ENCODE measurements around the gene PLCXD3. TPM values are rescaled to one million over a fixed set of nuclear protein-coding genes. Genes with fewer than 3 reads are reported as not detected.

Gene PLCXD3
- total RNA-seq, 1 donor from 2014 or later = 5.6 TPM

DNA sequence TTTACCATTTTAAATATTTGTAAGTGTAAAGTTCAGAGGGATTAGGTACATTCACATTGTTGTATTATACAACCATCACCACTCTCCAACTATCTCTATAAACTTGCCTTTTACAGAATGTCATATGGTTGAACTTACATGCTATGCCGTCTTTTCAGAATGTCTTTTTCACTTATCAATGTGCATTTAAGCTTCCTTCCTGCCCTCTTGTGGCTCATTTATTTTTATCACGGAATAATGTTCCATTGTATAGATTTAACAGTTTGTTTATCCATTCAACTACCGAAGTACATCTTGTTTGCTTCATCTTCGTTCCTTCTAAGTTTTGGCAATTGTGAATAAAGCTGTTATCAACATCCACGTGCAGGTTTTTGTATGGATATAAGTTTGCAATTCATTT, 163.8 kb downstream of the PLCXD3 start:
- Mint-ChIP-seq H3K27me3 (no peaks in the 10 kb centered on the region), H3K4me3 (no peak overlapping the region), H3K36me3 (no peaks in the 10 kb centered on the region), H3K4me1 (ENCODE audit: unreplicated experiment) (no peaks in the 10 kb centered on the region), H3K9me3 (no peaks in the 10 kb centered on the region), H3K27ac (no peak overlapping the region)
- TF ChIP-seq, protein P1, sequence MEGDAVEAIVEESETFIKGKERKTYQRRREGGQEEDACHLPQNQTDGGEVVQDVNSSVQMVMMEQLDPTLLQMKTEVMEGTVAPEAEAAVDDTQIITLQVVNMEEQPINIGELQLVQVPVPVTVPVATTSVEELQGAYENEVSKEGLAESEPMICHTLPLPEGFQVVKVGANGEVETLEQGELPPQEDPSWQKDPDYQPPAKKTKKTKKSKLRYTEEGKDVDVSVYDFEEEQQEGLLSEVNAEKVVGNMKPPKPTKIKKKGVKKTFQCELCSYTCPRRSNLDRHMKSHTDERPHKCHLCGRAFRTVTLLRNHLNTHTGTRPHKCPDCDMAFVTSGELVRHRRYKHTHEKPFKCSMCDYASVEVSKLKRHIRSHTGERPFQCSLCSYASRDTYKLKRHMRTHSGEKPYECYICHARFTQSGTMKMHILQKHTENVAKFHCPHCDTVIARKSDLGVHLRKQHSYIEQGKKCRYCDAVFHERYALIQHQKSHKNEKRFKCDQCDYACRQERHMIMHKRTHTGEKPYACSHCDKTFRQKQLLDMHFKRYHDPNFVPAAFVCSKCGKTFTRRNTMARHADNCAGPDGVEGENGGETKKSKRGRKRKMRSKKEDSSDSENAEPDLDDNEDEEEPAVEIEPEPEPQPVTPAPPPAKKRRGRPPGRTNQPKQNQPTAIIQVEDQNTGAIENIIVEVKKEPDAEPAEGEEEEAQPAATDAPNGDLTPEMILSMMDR (conservative IDR thresholded peaks at IDR 0.05) = peak; percentile 17
- DNase-seq (ENCODE audit: extremely low spot score, unreplicated experiment) = no peak

DNA sequence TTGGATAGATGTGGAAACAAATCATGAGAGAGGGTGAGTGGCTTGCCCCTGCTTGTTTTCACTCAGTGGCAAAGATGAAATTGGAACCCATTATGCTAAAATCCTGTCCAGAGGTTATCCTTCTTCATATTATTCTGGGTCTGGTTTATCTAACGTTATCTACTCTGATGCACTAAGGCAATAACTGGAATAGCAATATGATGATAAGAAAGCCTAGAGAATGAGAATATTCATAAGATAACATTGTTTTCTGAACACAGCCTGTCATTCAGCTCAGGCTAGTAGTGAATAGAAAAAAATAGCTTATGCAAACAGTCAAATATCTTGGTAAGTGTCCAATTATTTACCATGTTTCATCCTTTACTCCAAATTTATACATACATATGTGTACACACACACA, 165.1 kb downstream of the PLCXD3 start:
- no peaks in the 10 kb centered on the region for H3K9me3 Mint-ChIP-seq
- no peak overlapping the region for H3K4me3 Mint-ChIP-seq
- TF ChIP-seq, protein P1 (conservative IDR thresholded peaks at IDR 0.05) = no peak
- H3K27me3 Mint-ChIP-seq = no peaks in the 10 kb centered on the region
- no peak for DNase-seq (ENCODE audit: extremely low spot score, unreplicated experiment)
- no peak overlapping the region for H3K27ac Mint-ChIP-seq
- H3K36me3 Mint-ChIP-seq = no peaks in the 10 kb centered on the region
- no peaks in the 10 kb centered on the region for H3K4me1 Mint-ChIP-seq (ENCODE audit: unreplicated experiment)

- Mint-ChIP-seq H3K4me3 (no peak overlapping the region), H3K27ac (no peak overlapping the region), H3K9me3 (no peaks in the 10 kb centered on the region), H3K36me3 (no peaks in the 10 kb centered on the region), H3K27me3 (peaks cover 12% of the 10 kb centered on the region), H3K4me1 (ENCODE audit: unreplicated experiment) (peaks cover 7% of the 10 kb centered on the region)
- TF ChIP-seq, protein P1 (conservative IDR thresholded peaks at IDR 0.05) = no peak
- DNase-seq (ENCODE audit: extremely low spot score, unreplicated experiment) = no peak
These were observed 171.1 kb downstream of the PLCXD3 start for GRCh38 chr5:41339339-41339738.

DNA sequence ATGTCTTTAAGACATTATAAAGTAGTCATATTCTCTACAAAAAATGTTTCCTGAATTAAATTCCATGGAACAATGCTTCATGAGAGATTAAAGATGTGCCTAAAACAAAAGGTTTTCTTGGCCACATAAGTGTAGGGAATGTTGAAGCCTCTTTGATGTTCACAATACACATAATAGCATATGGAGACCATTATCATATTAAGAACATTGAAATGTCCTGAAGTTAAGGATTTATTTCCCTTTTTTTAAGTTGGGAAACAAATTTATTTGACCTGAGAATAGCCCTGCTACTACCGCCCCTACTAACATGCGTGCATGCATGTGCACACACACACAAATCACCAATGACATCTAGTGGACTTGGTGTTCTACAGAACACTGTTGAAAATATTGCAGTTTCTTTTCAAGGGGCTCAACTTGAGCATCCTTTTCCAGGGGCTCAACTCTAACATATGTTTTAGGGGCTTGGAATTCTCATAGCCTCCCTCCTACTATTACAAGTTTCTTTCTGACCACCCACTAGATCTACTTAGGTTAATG, 172.2 kb downstream of the PLCXD3 start:
- no peak overlapping the region for H3K4me3 Mint-ChIP-seq
- no peaks in the 10 kb centered on the region for H3K36me3 Mint-ChIP-seq
- no peak for DNase-seq (ENCODE audit: extremely low spot score, unreplicated experiment)
- H3K27me3 Mint-ChIP-seq = peaks cover 12% of the 10 kb centered on the region
- H3K27ac Mint-ChIP-seq = no peak overlapping the region
- no peaks in the 10 kb centered on the region for H3K9me3 Mint-ChIP-seq
- TF ChIP-seq, protein P1 (conservative IDR thresholded peaks at IDR 0.05) = no peak
- peaks cover 7% of the 10 kb centered on the region for H3K4me1 Mint-ChIP-seq (ENCODE audit: unreplicated experiment)

DNA sequence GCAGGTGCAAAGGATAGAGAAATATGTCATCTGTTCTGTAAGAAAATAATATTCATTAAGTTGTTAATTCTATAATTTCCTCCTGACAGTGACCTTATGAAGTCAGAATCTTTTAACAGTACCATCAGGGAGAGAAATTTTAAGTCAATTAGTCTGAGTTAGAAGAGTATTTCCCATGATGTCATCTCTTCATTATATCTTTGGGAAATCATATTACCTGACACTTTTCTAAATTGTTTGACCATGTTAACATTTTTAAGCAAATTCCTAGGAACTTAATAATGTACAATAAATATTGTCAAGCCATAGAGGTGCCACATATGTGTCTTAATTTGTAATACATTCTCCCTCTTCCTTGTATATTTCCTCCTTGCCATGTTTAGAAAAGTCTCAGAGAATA, 172.7 kb downstream of the PLCXD3 start:
- H3K27ac Mint-ChIP-seq = no peak overlapping the region
- DNase-seq (ENCODE audit: extremely low spot score, unreplicated experiment) = no peak
- no peaks in the 10 kb centered on the region for H3K9me3 Mint-ChIP-seq
- H3K27me3 Mint-ChIP-seq = peaks cover 12% of the 10 kb centered on the region
- H3K36me3 Mint-ChIP-seq = no peaks in the 10 kb centered on the region
- peaks cover 7% of the 10 kb centered on the region for H3K4me1 Mint-ChIP-seq (ENCODE audit: unreplicated experiment)
- no peak overlapping the region for H3K4me3 Mint-ChIP-seq
- TF ChIP-seq, protein P1 (conservative IDR thresholded peaks at IDR 0.05) = no peak

DNA sequence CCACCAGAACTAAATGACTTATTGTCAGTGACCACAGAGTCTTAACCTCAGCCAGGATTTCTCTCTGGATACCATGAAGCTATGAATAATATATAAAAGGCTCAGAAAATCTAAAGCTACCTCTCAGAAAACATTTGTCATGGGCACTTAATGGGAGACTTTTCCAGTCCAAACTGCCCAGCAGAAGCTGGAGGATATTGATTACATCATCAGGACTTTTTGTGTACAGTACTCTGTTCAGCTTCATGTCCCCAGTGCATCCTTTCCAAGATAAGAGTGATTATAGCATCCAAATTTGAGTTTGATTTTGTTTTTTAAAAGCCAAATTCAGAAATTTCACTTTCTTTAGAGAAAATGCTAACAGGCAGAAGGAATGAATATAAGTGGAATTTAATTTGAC, 173.2 kb downstream of the PLCXD3 start:
- no peaks in the 10 kb centered on the region for H3K9me3 Mint-ChIP-seq
- H3K27me3 Mint-ChIP-seq = peaks cover 12% of the 10 kb centered on the region
- no peak overlapping the region for H3K27ac Mint-ChIP-seq
- DNase-seq (ENCODE audit: extremely low spot score, unreplicated experiment) = no peak
- H3K4me1 Mint-ChIP-seq (ENCODE audit: unreplicated experiment) = peaks cover 7% of the 10 kb centered on the region
- H3K4me3 Mint-ChIP-seq = no peak overlapping the region
- no peaks in the 10 kb centered on the region for H3K36me3 Mint-ChIP-seq
- TF ChIP-seq, protein P1 (conservative IDR thresholded peaks at IDR 0.05) = no peak

All from type B pancreatic cell (in vitro differentiated cells).